CD4-positive, alpha-beta T cell treated with Interleukin-2 at 100 ng/mL for 4 hours (primary cell): ENCODE data around the gene USP8.
"Not testable (repeated sequence)": the region's sequence is repeated elsewhere in the genome, so short reads cannot be mapped to it uniquely, and the experiment has no call there.

Source experiments
- DNase-seq: peaks from one replicate; pipeline ENCODE4 v3.0.0-alpha.2; 2020; ENCODE audit warnings: low spot score

USP8 gene

DNA sequence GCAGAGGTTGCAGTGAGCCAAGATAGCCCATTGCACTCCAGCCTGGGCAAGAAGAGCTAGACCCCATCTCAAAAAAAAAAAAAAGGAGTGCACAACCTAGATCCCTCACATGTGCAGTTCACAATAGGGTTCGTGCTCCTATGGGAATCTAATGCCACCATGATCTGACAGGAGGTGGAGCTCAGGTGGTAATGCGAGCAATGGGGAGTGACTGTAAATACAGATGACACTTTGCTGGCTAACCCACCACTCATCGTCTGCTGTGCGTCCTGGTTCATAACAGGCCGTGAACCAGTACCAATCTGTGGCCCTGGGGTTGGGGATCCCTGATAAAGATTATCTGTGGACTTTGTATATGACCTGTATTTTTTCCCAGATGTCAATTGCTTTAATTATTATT lies 16.7 kb downstream of the USP8 start:
- DNase-seq = no peak

GRCh38 chr15:50452927-50453326 lies 28.7 kb downstream of the USP8 start:
- no peak for DNase-seq

DNA sequence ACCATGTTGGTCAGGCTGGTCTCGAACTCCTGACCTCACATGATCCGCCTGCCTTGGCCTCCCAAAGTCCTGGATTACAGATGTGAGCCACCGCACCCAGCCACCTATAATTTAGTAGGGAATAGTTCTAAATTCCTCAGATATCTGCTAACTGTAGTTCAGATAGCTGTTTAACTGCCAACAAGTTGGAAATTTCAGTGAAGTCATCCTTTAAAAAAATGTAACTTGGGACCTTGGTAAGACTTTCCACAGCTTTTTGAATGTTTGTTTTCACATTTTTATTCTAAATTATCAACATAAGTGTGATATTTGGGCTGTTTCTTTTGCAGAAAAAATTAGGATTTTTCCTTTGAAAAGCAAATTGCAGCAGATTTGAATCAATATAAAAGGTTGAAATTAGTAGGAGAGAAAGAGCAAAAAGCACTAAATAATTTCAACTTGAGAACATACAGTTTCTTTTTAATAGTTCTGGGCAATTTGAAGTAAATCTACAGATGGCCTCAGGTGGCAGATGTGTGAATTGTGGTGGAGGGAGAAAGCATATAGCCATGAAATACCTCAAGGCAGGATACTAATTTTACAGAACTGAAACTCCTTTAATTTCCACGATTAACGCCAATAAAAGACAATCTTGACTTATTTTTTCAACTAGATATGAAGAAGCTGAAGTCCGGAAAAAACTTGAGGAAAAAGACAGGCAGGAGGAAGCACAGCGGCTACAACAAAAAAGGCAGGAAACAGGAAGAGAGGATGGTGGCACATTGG lies 34.3 kb downstream of the USP8 start:
- DNase-seq = no peak

DNA sequence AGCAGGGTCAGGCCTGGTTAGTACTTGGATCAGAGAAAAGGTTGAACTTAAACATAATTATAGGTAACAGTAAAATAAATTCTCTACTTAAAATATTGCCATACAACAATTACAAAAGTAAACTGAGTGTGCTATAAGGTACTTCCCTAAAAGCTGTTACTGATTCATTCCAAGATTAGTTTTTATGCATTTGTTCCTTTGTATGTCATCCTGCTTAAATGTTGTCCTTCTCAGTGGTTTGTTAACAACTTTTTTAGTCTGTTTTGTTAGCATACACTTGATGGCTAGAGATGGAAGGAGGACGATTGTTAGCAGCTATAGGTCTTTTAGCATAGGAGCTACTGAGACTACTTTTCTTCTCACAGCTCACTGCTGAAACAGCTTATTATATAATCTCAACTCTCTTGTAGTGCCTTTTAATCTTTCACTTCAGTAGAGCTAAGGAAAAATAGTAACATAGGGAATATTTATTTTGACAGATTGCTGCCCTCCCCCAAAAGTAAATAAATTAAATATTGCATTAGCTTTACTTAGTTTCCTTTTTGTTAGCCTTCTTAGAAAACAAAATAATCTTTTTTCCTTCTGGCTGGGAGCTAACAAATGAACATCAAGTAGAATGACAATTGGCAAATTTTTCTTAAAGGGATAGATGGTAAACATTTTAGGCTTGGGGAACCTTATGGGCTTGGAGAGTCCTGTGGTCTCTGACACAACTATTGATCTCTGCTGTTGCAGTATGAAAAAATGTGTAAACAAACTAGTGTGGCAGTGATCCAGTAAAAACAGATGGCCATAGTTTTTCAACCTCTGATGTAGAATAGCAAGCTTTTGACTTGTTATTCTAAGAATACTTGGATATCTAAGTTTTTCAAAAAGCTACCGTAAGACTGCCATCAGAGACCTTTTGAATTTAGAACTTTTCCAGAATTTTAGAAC lies 39.5 kb downstream of the USP8 start:
- DNase-seq = no peak

DNA sequence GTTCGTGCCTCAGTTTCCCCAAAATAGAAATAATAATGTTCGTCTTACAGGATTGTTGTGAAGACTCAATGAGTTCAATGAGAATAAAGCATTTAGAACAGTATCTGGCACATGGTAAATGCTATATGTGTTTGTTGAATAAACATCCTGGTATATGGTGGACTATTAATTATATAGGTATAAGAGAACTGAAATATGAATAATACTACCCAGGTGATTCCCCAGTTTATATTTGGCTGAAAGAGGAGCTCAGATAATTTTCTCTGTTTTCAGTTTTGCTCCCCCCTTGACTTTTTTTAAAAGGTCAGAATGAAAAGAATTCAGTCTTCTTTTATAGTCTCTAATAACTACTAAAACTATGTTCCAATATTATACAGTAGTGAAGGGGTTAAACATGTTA lies 46.9 kb downstream of the USP8 start:
- DNase-seq = no peak

DNA sequence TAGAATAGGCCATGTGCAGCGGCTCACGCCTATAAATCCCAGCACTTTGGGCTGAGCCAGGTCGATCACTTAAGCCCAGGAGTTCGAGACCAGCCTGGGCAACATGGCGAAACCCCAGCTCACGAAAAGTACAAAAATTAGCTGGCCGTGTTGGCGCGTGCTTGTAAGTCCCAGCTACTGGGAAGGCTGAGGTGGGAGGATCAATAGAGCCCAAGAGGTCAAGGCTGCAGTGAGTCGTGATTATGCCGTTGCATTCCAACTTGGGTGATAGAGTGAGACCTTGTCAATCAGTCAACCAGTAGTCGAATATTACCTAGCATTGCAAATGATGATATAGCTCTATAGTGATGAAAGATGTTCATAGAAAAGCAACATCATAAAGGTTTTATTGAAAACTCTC lies 51.9 kb downstream of the USP8 start:
- DNase-seq = no peak

DNA sequence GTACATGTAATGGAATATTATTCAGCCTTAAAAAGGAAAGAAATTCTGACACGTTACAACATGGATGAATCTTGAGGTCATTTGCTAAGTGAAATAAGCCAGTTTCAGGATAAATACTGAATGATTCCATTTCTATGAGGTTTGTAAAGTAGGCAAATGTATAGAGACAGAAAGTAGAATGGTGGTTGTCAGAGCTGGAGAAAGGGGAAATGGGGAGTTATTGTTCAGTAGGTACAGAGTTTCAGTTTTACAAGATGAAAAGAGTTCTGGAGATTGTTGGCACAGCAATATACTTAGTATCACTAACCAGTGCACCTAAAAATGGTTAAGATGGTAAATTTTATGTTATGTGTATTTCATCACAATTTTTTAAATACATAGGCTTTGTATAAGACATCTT lies 60.6 kb downstream of the USP8 start:
- no peak for DNase-seq

GRCh38 chr15:50485389-50485788 lies 61.2 kb downstream of the USP8 start:
- no peak for DNase-seq

DNA sequence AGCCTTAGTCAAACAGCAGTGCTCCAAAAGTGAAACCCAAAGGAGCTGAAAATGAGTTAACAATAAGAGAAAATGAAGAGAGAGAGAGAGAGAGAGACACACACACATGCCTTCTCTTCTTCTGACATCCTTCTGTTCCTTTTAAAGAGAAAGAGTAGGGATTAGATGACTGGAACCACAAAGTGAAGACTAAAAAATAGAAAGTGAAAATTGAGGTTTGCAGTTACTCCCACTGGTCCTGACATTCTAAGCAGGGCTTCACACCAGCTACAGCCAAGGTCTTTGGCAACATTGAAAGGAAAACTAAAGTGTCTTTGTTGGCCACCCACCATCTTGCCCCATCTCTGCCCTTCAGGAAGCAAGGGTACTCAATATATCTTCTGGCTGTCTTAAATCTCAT lies 63.1 kb downstream of the USP8 start:
- DNase-seq = no peak

GRCh38 chr15:50493625-50494024 lies 69.4 kb downstream of the USP8 start:
- no peak for DNase-seq

DNA sequence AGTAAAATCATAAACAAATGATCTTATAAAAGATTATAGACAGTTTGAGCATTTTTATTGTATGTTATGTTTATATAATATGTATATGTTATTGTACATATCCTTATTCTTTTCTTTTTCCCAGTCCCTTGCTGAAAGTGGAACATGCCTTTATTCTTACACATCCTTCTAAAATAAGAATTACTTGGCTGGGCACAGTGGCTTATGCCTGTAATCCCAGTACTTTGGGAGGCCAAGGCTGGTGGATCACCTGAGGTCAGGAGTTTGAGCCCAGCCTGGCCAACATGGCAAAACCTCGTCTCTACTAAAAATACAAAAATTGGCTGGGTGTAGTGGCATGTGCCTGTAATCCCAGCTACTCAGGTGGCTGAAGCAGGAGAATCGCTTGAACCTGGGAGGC lies 70.3 kb downstream of the USP8 start:
- DNase-seq = not testable (repeated sequence)

- DNase-seq = no peak
Observed at GRCh38 chr15:50496692-50497091, 72.5 kb downstream of the USP8 start.

GRCh38 chr15:50500352-50500751 lies 76.1 kb downstream of the USP8 start:
- DNase-seq = no peak

GRCh38 chr15:50501815-50502214 lies 77.6 kb downstream of the USP8 start:
- no peak for DNase-seq

DNA sequence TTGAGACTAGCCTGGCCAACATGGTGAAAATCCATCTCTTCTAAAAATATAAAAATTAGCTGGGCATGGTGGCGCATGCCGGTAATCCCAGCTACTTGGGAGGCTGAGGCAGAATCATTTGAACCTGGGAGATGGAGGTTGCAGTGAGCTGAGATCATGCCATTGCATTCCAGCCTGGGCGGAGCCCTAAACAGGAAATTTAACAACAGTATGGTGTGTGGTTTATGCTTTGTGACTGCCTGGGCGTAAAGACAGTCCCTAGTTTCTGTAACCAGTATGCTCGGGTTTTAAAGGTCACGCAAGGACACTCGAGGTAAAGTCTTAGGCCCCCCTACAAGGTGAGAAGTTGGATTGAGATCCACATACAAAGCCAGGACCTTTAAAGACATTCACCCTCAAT lies 78.9 kb downstream of the USP8 start:
- DNase-seq = no peak

DNA sequence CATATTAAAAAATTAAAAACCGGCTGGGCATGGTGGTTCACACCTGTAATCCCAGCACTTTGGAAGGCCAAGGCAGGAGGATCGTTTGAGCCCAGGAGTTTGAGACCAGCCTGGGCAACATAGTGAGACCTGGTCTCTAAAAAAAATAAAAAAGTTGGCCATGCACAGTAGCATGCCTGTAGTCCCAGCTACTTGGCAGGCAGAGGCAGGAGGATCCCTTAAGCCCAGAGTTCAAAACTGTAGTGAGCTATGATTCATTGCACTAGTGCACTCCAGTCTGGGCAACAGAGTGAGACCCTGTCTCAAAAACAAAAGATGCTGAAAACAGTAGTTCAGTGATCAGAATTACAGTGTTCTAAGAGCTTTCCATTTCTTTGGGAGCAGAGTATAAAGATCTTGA lies 81.5 kb downstream of the USP8 start:
- not testable (repeated sequence) for DNase-seq

GRCh38 chr15:50506121-50506520 lies 81.9 kb downstream of the USP8 start:
- DNase-seq = no peak

DNA sequence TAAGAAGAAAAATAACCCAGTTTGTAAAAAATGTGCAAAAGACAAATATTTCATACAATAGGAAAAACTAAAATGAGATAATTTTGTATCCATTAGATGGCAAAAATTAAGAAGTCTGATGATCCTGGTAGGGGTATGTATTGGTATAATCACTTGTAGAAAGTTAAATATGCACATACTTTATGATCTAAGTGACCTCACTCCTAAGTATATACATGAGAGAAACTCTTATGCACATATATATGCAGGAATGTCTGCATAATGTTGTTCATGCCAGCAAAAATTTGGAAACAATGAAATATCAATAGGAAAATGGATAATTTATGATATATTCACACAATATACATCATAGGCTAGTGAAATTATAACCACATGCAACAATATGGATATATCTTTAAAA lies 88.8 kb downstream of the USP8 start:
- no peak for DNase-seq

- no peak for DNase-seq
Observed at GRCh38 chr15:50519740-50520425, 95.7 kb downstream of the USP8 start.

DNA sequence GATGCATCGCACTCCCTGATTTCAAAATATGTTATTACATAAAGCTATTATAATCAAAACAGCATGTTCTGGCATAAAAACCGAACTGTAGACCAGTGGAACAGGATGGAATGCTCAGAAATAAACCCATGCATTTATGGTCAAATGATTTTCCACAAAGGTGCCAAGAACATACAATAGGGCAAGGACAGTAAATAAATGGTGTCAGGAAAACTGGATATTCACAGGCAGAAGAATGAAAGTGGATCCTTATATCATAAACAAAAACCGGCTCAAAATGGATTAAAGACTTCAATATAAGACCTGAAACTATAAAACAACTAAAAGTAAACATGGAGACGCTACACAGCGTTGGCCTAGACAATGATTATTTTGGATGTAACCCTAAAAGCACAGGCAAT lies 99.6 kb downstream of the USP8 start:
- no peak for DNase-seq

GRCh38 chr15:50531163-50531562 lies 107.0 kb downstream of the USP8 start:
- no peak for DNase-seq

GRCh38 chr15:50531766-50532165 lies 107.6 kb downstream of the USP8 start:
- DNase-seq = no peak

DNA sequence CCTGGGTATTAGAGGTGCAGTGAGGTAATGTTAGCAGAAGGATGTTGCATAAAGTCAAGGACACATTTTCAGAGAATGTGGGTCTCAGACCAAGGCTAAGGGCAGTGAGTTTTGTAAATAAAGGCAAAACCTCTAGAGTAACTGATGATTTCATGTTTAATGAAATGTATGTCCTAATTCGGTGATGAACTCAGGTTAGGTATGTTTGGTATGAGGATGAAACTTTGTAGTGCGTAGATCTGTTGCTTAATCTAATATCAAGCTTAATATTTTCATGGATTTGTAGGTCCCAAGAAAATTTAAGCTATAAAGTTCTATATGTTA lies 118.6 kb downstream of the USP8 start:
- DNase-seq = no peak
